ENCODE results near the gene CUX1. TPM values are rescaled to one million over a fixed set of nuclear protein-coding genes. Genes with fewer than 3 reads are reported as not detected.

CUX1 gene
- total RNA-seq, 1 donor from 2014 or later = 50.6 TPM

GRCh38 chr7:102069931-102070629 is 252.7 kb downstream of the CUX1 start:
- peaks cover 33% of the 10 kb centered on the region for H3K36me3 Mint-ChIP-seq (ENCODE audit: low read depth, unreplicated experiment)
- DNase-seq (ENCODE audit: low read depth) (no peak), FAIRE-seq (no peak)
- no peaks in the 10 kb centered on the region for H3K9me3 ChIP-seq (ENCODE audit: insufficient read depth, low read depth, low read length)
- no peaks in the 10 kb centered on the region for H3K79me2 ChIP-seq (ENCODE audit: insufficient read depth, low read length)
- no peak overlapping the region for H2AFZ ChIP-seq (ENCODE audit: low read depth, low read length)
- peaks cover 5% of the 10 kb centered on the region for H3K9me3 Mint-ChIP-seq (ENCODE audit: unreplicated experiment)
- H3K4me1 Mint-ChIP-seq (ENCODE audit: low read depth, unreplicated experiment) = peaks cover 10% of the 10 kb centered on the region
- H3K27me3 ChIP-seq (ENCODE audit: insufficient read depth, low read length) = no peaks in the 10 kb centered on the region
- H3K36me3 ChIP-seq (ENCODE audit: insufficient read depth, low read length) = peaks cover 4% of the 10 kb centered on the region
- H3K9ac ChIP-seq (ENCODE audit: low read length) = no peak overlapping the region
- TF ChIP-seq EZH2 (IDR thresholded peaks at IDR 0.05; ENCODE audit: insufficient read depth, low read length) = no peak
- TF ChIP-seq CTCF (IDR thresholded peaks at IDR 0.05; ENCODE audit: insufficient read depth, low read depth, low read length) = no peak
- no peak overlapping the region for H3K4me3 Mint-ChIP-seq (ENCODE audit: unreplicated experiment)
- no peaks in the 10 kb centered on the region for H3K27me3 Mint-ChIP-seq (ENCODE audit: low read depth, unreplicated experiment)
- peaks cover 13% of the 10 kb centered on the region for H4K20me1 ChIP-seq (ENCODE audit: insufficient read depth, low read length)
- no peak overlapping the region for H3K27ac Mint-ChIP-seq (ENCODE audit: unreplicated experiment)
- no peaks in the 10 kb centered on the region for H3K4me1 ChIP-seq (ENCODE audit: insufficient read depth, low read length)
- no peak overlapping the region for H3K4me2 ChIP-seq (ENCODE audit: low read length)
- H3K27ac ChIP-seq (ENCODE audit: low read depth, low read length) = no peak overlapping the region
- no peak overlapping the region for H3K4me3 ChIP-seq (ENCODE audit: insufficient read depth, low read depth, low read length)

GRCh38 chr7:102072003-102072402 is 254.6 kb downstream of the CUX1 start:
- Histone ChIP-seq H3K27ac (ENCODE audit: low read depth, low read length) (no peak overlapping the region), H3K4me3 (ENCODE audit: insufficient read depth, low read depth, low read length) (no peak overlapping the region), H3K4me1 (ENCODE audit: insufficient read depth, low read length) (peaks cover under 1% of the 10 kb centered on the region), H3K9me3 (ENCODE audit: insufficient read depth, low read depth, low read length) (no peaks in the 10 kb centered on the region), H3K9ac (ENCODE audit: low read length) (no peak overlapping the region), H2AFZ (ENCODE audit: low read depth, low read length) (no peak overlapping the region), H3K36me3 (ENCODE audit: insufficient read depth, low read length) (peaks cover 4% of the 10 kb centered on the region), H3K27me3 (ENCODE audit: insufficient read depth, low read length) (no peaks in the 10 kb centered on the region), H3K4me2 (ENCODE audit: low read length) (no peak overlapping the region), H4K20me1 (ENCODE audit: insufficient read depth, low read length) (peaks cover 9% of the 10 kb centered on the region), H3K79me2 (ENCODE audit: insufficient read depth, low read length) (peaks cover under 1% of the 10 kb centered on the region)
- Mint-ChIP-seq H3K4me3 (ENCODE audit: unreplicated experiment) (no peak overlapping the region), H3K9me3 (ENCODE audit: unreplicated experiment) (peaks cover 5% of the 10 kb centered on the region), H3K27ac (ENCODE audit: unreplicated experiment) (no peak overlapping the region), H3K36me3 (ENCODE audit: low read depth, unreplicated experiment) (peaks cover 35% of the 10 kb centered on the region), H3K4me1 (ENCODE audit: low read depth, unreplicated experiment) (peaks cover 8% of the 10 kb centered on the region), H3K27me3 (ENCODE audit: low read depth, unreplicated experiment) (no peaks in the 10 kb centered on the region)
- DNase-seq (ENCODE audit: low read depth) (no peak), FAIRE-seq (no peak)
- TF ChIP-seq EZH2 (IDR thresholded peaks at IDR 0.05; ENCODE audit: insufficient read depth, low read length) (no peak), CTCF (IDR thresholded peaks at IDR 0.05; ENCODE audit: insufficient read depth, low read depth, low read length) (no peak)

GRCh38 chr7:102072636-102073209 is 255.3 kb downstream of the CUX1 start:
- H3K36me3 Mint-ChIP-seq (ENCODE audit: low read depth, unreplicated experiment) = peaks cover 35% of the 10 kb centered on the region
- H3K4me3 Mint-ChIP-seq (ENCODE audit: unreplicated experiment) = no peak overlapping the region
- TF ChIP-seq EZH2 (IDR thresholded peaks at IDR 0.05; ENCODE audit: insufficient read depth, low read length) (no peak), CTCF (IDR thresholded peaks at IDR 0.05; ENCODE audit: insufficient read depth, low read depth, low read length) (no peak)

More at GRCh38 chr7:102072636-102073209, 255.3 kb downstream of the CUX1 start:
- no peak overlapping the region for H3K27ac Mint-ChIP-seq (ENCODE audit: unreplicated experiment)
- Histone ChIP-seq H3K27ac (ENCODE audit: low read depth, low read length) (no peak overlapping the region), H3K4me1 (ENCODE audit: insufficient read depth, low read length) (peaks cover 2% of the 10 kb centered on the region), H3K4me3 (ENCODE audit: insufficient read depth, low read depth, low read length) (no peak overlapping the region), H3K9me3 (ENCODE audit: insufficient read depth, low read depth, low read length) (no peaks in the 10 kb centered on the region), H3K4me2 (ENCODE audit: low read length) (no peak overlapping the region), H3K9ac (ENCODE audit: low read length) (no peak overlapping the region), H2AFZ (ENCODE audit: low read depth, low read length) (no peak overlapping the region), H3K79me2 (ENCODE audit: insufficient read depth, low read length) (peaks cover 3% of the 10 kb centered on the region), H4K20me1 (ENCODE audit: insufficient read depth, low read length) (peaks cover 9% of the 10 kb centered on the region), H3K36me3 (ENCODE audit: insufficient read depth, low read length) (peaks cover 4% of the 10 kb centered on the region), H3K27me3 (ENCODE audit: insufficient read depth, low read length) (no peaks in the 10 kb centered on the region)
- FAIRE-seq = no peak
- peaks cover 5% of the 10 kb centered on the region for H3K9me3 Mint-ChIP-seq (ENCODE audit: unreplicated experiment)
- H3K4me1 Mint-ChIP-seq (ENCODE audit: low read depth, unreplicated experiment) = peaks cover 8% of the 10 kb centered on the region
- no peak for DNase-seq (ENCODE audit: low read depth)
- no peaks in the 10 kb centered on the region for H3K27me3 Mint-ChIP-seq (ENCODE audit: low read depth, unreplicated experiment)

All from astrocyte (in vitro differentiated cells and primary cell).